ENCODE measurements around the gene METAP1.

The METAP1 gene

GRCh38 chr4:99028187-99028586 is 32.7 kb downstream of the METAP1 start:
- DNase-seq (ENCODE audit: low read depth, low spot score), result no peak
- H3K4me3 ChIP-seq (ENCODE audit: low read depth, low read length), result no peak overlapping the region
- TF ChIP-seq, protein P1, sequence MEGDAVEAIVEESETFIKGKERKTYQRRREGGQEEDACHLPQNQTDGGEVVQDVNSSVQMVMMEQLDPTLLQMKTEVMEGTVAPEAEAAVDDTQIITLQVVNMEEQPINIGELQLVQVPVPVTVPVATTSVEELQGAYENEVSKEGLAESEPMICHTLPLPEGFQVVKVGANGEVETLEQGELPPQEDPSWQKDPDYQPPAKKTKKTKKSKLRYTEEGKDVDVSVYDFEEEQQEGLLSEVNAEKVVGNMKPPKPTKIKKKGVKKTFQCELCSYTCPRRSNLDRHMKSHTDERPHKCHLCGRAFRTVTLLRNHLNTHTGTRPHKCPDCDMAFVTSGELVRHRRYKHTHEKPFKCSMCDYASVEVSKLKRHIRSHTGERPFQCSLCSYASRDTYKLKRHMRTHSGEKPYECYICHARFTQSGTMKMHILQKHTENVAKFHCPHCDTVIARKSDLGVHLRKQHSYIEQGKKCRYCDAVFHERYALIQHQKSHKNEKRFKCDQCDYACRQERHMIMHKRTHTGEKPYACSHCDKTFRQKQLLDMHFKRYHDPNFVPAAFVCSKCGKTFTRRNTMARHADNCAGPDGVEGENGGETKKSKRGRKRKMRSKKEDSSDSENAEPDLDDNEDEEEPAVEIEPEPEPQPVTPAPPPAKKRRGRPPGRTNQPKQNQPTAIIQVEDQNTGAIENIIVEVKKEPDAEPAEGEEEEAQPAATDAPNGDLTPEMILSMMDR (IDR thresholded peaks at IDR 0.05; ENCODE audit: low read depth, low read length), result no peak
- in situ Hi-C loops (cut with HindIII; ENCODE audit: low sequenced_read_pairs), result no loop called here

DNA sequence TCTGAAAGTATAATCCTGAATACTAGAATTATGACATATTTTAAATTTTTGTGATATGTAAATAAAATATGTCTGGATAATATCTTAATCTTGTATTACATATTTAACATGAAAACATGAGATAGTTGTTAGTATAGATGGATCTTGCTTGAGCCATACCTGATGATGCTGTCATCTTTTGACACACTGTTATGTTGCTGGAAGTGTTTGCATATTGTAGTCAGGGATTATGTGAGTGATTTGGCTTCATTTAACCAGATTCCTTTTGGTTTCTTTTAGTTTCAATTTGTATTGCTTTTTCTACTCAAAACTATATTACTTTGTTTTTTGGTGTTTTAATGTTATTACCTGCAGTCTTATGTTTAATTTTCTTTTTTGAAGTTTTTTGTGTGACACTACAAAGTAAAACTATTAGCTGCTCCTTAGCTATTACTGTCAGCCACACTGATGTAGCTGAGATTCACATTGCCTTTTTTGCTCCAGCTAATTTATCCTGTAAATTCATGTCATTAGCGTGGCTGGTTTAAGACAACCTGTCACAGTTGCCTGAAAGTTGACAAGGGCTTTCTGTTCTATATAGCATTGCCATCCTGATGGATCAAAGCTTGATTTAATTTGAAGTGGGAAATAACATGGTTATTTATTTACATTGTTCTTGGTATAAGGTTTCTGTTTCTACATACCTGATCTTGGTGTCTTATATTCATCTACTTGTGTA is 33.7 kb downstream of the METAP1 start:
- no peak for DNase-seq (ENCODE audit: low read depth, low spot score)
- TF ChIP-seq, protein P1 (IDR thresholded peaks at IDR 0.05; ENCODE audit: low read depth, low read length), result no peak
- in situ Hi-C loops (cut with HindIII; ENCODE audit: low sequenced_read_pairs), result no loop called here
- no peak overlapping the region for H3K4me3 ChIP-seq (ENCODE audit: low read depth, low read length)

DNA sequence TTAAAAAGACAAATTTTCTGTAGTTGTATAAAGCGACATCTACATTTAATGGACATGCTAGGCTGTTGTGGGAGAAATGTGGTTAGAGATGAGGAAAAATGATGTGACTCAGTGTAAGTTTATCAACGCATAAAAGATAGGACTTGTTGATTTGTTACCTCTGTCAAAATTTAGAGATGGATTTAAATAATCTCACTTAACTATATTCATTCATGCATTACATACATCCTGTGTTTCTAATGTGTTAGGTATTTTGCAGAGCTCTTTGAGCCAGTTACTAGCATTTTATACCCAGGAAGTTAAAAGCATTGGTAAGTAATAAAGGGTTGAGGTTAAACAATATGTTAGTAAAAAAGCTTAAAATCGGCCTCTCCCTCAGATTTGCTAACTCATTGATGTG is 34.3 kb downstream of the METAP1 start:
- H3K4me3 ChIP-seq (ENCODE audit: low read depth, low read length), result no peak overlapping the region
- DNase-seq (ENCODE audit: low read depth, low spot score), result no peak
- TF ChIP-seq, protein P1 (IDR thresholded peaks at IDR 0.05; ENCODE audit: low read depth, low read length), result no peak
- in situ Hi-C loops (cut with HindIII; ENCODE audit: low sequenced_read_pairs), result no loop called here

DNA sequence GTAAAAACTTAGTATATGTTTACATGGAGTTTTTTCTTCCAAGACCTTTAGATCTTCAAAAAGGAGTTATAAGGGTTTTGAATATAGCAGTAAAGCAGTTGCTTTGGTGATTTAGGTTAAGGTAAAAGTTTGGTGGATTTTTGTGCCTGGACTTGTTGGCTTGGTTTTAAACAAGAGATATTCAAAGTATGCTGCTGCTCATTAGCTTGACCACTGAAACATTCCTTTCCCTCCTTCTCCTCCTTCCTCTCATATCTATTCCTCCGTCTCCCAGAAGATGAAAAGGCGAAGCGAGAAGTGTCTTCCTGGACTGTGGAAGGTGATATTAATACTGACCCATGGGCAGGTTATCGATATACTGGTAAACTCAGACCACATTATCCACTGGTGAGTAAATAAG is 38.4 kb downstream of the METAP1 start:
- no peak overlapping the region for H3K4me3 ChIP-seq (ENCODE audit: low read depth, low read length)
- TF ChIP-seq, protein P1 (IDR thresholded peaks at IDR 0.05; ENCODE audit: low read depth, low read length), result no peak
- in situ Hi-C loops (cut with HindIII; ENCODE audit: low sequenced_read_pairs), result no loop called here
- DNase-seq (ENCODE audit: low read depth, low spot score), result peak; percentile 42

DNA sequence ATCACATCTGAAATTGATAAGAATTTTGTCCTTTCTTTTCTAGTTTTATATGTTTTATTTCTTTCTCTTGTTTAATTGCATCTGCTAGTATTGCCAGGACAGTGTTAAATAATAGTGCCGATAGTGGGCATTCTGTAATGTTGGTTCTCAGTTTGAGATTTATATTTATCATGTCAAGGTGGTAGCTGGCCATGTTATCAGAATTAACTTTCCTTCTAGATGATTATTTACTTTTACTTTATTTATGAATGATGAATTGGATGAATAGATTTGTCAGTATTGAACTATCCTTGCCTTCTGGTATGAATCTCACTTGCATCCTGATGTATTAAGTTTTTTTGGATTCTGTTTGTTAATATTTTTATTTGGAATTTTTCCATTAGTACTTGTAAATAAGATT is 42.7 kb downstream of the METAP1 start:
- TF ChIP-seq, protein P1 (IDR thresholded peaks at IDR 0.05; ENCODE audit: low read depth, low read length), result no peak
- H3K4me3 ChIP-seq (ENCODE audit: low read depth, low read length), result no peak overlapping the region
- in situ Hi-C loops (cut with HindIII; ENCODE audit: low sequenced_read_pairs), result no loop called here
- DNase-seq (ENCODE audit: low read depth, low spot score), result no peak

DNA sequence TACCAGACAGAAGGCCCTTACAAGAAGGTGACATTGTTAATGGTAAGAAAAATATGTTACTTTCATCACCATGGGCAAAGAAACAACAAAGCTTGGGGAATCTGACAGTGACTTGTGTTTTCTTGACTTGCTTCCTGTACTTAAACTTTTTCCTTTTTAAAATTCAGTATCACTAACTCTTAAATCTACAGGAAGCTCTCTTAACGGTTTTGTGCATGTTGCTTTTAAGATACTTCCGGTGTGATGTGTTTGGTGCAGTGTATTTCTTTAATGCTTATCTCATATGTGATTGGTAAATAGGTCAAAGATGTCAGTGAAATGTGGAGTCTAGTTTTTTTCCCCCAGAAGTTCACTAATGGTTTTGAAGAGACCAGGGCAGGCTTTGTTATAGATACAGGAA is 47.8 kb downstream of the METAP1 start:
- H3K4me3 ChIP-seq (ENCODE audit: low read depth, low read length), result no peak overlapping the region
- TF ChIP-seq, protein P1 (IDR thresholded peaks at IDR 0.05; ENCODE audit: low read depth, low read length), result no peak
- no peak for DNase-seq (ENCODE audit: low read depth, low spot score)
- in situ Hi-C loops (cut with HindIII; ENCODE audit: low sequenced_read_pairs), result no loop called here
